ENCODE measurements around the gene ARHGAP26.

The ARHGAP26 gene

DNA sequence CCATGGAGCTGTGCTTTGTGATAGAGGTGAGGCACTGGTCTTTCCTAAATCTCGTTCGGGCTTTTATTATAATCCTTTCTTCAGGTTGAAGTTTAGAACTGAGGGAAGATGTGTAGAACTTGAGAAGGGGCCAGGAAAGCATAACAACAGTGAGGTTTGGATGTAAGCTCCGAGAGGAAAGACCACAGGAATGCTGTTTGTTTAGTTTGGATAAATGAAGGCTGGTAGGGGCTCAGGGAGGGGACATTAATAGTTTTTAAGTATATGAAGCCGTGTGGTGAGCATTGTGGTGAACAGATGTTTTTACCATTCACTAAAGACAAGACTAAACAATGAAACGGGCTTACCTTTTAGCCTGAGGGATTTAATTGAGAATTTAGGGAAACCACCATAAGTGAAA is 130.8 kb downstream of the ARHGAP26 start:
- Histone ChIP-seq H3K4me3 (ENCODE audit: low read length) (no peak overlapping the region), H2AFZ (ENCODE audit: low read depth, low read length) (no peak overlapping the region), H3K36me3 (ENCODE audit: insufficient read depth, low read length) (no peaks in the 10 kb centered on the region), H3K4me1 (ENCODE audit: insufficient read depth, low read length) (peaks cover 22% of the 10 kb centered on the region), H3K27me3 (ENCODE audit: insufficient read depth, low read length) (no peaks in the 10 kb centered on the region), H3K9me3 (ENCODE audit: low read length) (no peaks in the 10 kb centered on the region)

DNA sequence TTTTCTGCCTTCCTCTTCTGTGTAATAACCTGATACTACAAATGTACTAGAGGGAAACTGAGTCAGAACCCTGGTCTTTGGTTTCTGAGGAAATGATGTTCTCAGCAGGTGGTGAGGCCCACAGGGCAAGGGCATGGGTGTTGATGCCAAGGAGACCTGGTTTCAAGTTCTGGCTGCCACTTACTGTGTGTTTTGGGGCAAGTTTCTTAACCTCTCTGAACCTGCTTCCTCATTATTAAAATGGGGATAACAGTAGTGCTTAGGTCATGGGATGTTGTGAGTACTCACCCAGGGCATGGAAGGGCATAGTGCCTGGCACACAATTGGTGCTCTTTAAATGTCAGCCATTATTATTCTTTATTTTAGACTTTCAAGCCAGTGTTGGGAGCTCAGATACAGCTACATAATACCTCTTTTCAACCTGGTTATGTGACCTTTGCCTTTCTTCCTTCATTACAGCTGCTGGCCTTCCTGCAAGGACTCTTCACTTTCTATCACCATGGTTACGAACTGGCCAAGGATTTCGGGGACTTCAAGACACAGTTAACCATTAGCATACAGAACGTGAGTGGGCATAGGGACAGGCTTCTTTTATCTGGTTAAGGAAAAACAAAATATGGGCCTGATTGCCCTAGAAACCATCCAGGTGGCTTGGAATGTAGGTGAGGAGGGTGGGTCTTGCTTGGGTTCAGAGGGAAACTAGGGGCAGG is 131.5 kb downstream of the ARHGAP26 start:
- Histone ChIP-seq H3K4me1 (ENCODE audit: insufficient read depth, low read length) (peaks cover 22% of the 10 kb centered on the region), H3K4me3 (ENCODE audit: low read length) (no peak overlapping the region), H3K9me3 (ENCODE audit: low read length) (no peaks in the 10 kb centered on the region), H3K36me3 (ENCODE audit: insufficient read depth, low read length) (no peaks in the 10 kb centered on the region), H2AFZ (ENCODE audit: low read depth, low read length) (no peak overlapping the region), H3K27me3 (ENCODE audit: insufficient read depth, low read length) (no peaks in the 10 kb centered on the region)

GRCh38 chr5:142902186-142902965 is 132.2 kb downstream of the ARHGAP26 start:
- H2AFZ ChIP-seq (ENCODE audit: low read depth, low read length), result no peak overlapping the region
- H3K27me3 ChIP-seq (ENCODE audit: insufficient read depth, low read length), result no peaks in the 10 kb centered on the region
- H3K4me3 ChIP-seq (ENCODE audit: low read length), result no peak overlapping the region
- H3K36me3 ChIP-seq (ENCODE audit: insufficient read depth, low read length), result no peaks in the 10 kb centered on the region
- H3K9me3 ChIP-seq (ENCODE audit: low read length), result no peaks in the 10 kb centered on the region
- H3K4me1 ChIP-seq (ENCODE audit: insufficient read depth, low read length), result peaks cover 22% of the 10 kb centered on the region

GRCh38 chr5:142904416-142904815 is 134.2 kb downstream of the ARHGAP26 start:
- no peaks in the 10 kb centered on the region for H3K9me3 ChIP-seq (ENCODE audit: low read length)
- H3K4me1 ChIP-seq (ENCODE audit: insufficient read depth, low read length), result peaks cover 22% of the 10 kb centered on the region
- H3K27me3 ChIP-seq (ENCODE audit: insufficient read depth, low read length), result no peaks in the 10 kb centered on the region
- H3K36me3 ChIP-seq (ENCODE audit: insufficient read depth, low read length), result no peaks in the 10 kb centered on the region
- no peak overlapping the region for H3K4me3 ChIP-seq (ENCODE audit: low read length)
- no peak overlapping the region for H2AFZ ChIP-seq (ENCODE audit: low read depth, low read length)

DNA sequence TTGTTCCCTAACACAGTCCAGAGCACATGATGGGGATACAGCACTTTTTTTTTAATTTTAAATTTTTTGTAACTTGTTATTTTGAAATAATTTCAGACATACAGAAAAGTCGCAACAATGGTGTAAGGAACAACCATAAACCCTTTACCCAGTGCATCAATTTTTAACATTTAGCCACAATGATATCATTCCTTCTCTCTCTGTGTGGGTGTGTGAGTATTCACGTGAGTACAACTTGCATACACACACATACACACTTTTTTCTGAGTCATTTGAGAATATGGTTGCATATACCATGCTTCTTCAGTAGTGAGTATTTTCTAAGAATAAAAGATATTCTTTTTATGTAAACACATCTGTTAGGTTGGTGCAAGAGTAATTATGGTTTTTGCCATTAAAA is 135.2 kb downstream of the ARHGAP26 start:
- Histone ChIP-seq H2AFZ (ENCODE audit: low read depth, low read length) (no peak overlapping the region), H3K4me1 (ENCODE audit: insufficient read depth, low read length) (peaks cover 22% of the 10 kb centered on the region), H3K36me3 (ENCODE audit: insufficient read depth, low read length) (no peaks in the 10 kb centered on the region), H3K4me3 (ENCODE audit: low read length) (no peak overlapping the region), H3K27me3 (ENCODE audit: insufficient read depth, low read length) (no peaks in the 10 kb centered on the region), H3K9me3 (ENCODE audit: low read length) (no peaks in the 10 kb centered on the region)

- Histone ChIP-seq H3K9me3 (ENCODE audit: low read length) (no peaks in the 10 kb centered on the region), H3K4me1 (ENCODE audit: insufficient read depth, low read length) (peaks cover 7% of the 10 kb centered on the region), H2AFZ (ENCODE audit: low read depth, low read length) (no peak overlapping the region), H3K27me3 (ENCODE audit: insufficient read depth, low read length) (no peaks in the 10 kb centered on the region), H3K4me3 (ENCODE audit: low read length) (no peak overlapping the region), H3K36me3 (ENCODE audit: insufficient read depth, low read length) (no peaks in the 10 kb centered on the region)
Measured at GRCh38 chr5:142906863-142907671, 136.9 kb downstream of the ARHGAP26 start.

DNA sequence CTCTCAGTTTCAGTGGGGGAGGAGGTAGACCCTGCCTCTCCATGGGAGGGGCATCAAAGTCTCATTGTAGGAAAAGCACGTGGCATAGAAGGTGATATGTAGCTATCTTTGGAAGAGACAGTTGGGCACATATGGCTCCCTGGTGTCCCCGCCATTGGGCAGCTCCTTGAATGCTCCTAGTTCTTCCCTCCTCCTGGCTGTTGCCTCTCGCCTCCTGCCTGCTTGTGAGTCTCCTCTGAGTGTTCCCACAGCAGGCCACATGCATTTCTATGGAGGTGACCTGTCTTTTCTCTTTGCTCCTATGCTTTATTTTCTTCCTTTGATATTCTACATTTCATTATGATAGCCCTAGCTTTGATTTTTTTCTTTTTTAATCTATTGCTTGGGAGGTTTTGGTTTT is 138.5 kb downstream of the ARHGAP26 start:
- Histone ChIP-seq H3K9me3 (ENCODE audit: low read length) (no peaks in the 10 kb centered on the region), H3K27me3 (ENCODE audit: insufficient read depth, low read length) (no peaks in the 10 kb centered on the region), H3K4me1 (ENCODE audit: insufficient read depth, low read length) (no peaks in the 10 kb centered on the region), H3K36me3 (ENCODE audit: insufficient read depth, low read length) (no peaks in the 10 kb centered on the region), H2AFZ (ENCODE audit: low read depth, low read length) (no peak overlapping the region), H3K4me3 (ENCODE audit: low read length) (no peak overlapping the region)

DNA sequence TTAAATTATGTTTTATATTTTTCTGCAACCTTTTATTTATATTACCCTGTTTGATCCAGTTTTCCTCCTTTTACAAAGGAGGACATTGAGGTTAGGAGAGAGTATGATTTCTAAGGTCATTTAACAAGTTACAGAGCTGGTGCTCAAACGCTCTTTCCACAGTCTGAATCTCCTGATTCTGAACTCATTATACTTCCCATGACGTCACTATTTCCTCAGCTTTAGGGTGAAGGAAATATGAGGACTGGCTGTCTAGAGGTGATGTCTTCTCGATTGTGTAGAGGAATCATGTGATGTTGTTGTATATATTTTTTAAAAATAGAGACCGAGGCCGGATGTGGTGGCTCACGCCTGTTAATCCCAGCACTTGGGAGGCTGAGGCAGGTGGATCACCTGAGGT is 140.0 kb downstream of the ARHGAP26 start:
- no peak overlapping the region for H2AFZ ChIP-seq (ENCODE audit: low read depth, low read length)
- no peak overlapping the region for H3K4me3 ChIP-seq (ENCODE audit: low read length)
- no peaks in the 10 kb centered on the region for H3K4me1 ChIP-seq (ENCODE audit: insufficient read depth, low read length)
- H3K27me3 ChIP-seq (ENCODE audit: insufficient read depth, low read length), result no peaks in the 10 kb centered on the region
- no peaks in the 10 kb centered on the region for H3K9me3 ChIP-seq (ENCODE audit: low read length)
- no peaks in the 10 kb centered on the region for H3K36me3 ChIP-seq (ENCODE audit: insufficient read depth, low read length)

DNA sequence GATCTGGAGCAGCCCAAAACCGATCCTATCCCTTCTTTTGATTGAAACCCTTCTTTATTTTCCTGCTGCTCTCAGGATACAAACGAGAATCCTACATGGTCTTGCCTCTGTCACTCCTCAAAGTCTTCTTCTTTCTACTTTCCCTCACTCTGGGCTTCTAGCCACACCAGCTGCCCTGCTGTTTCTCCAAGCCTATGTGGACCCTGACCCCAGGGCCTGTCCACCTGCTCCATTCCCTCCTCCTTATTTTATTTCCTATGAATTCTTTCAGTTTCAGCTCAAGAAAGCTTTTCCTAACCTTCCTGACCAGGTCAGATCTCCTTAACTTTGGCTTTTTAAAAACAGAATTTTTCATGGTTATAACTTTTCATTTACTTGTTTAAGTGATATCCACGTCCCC is 141.0 kb downstream of the ARHGAP26 start:
- Histone ChIP-seq H2AFZ (ENCODE audit: low read depth, low read length) (no peak overlapping the region), H3K36me3 (ENCODE audit: insufficient read depth, low read length) (no peaks in the 10 kb centered on the region), H3K4me1 (ENCODE audit: insufficient read depth, low read length) (no peaks in the 10 kb centered on the region), H3K4me3 (ENCODE audit: low read length) (no peak overlapping the region), H3K9me3 (ENCODE audit: low read length) (no peaks in the 10 kb centered on the region), H3K27me3 (ENCODE audit: insufficient read depth, low read length) (no peaks in the 10 kb centered on the region)

- Histone ChIP-seq H3K36me3 (ENCODE audit: insufficient read depth, low read length) (no peaks in the 10 kb centered on the region), H2AFZ (ENCODE audit: low read depth, low read length) (no peak overlapping the region), H3K4me3 (ENCODE audit: low read length) (no peak overlapping the region), H3K9me3 (ENCODE audit: low read length) (no peaks in the 10 kb centered on the region), H3K27me3 (ENCODE audit: insufficient read depth, low read length) (no peaks in the 10 kb centered on the region), H3K4me1 (ENCODE audit: insufficient read depth, low read length) (no peaks in the 10 kb centered on the region)
Measured at GRCh38 chr5:142911775-142912174, 141.6 kb downstream of the ARHGAP26 start.

DNA sequence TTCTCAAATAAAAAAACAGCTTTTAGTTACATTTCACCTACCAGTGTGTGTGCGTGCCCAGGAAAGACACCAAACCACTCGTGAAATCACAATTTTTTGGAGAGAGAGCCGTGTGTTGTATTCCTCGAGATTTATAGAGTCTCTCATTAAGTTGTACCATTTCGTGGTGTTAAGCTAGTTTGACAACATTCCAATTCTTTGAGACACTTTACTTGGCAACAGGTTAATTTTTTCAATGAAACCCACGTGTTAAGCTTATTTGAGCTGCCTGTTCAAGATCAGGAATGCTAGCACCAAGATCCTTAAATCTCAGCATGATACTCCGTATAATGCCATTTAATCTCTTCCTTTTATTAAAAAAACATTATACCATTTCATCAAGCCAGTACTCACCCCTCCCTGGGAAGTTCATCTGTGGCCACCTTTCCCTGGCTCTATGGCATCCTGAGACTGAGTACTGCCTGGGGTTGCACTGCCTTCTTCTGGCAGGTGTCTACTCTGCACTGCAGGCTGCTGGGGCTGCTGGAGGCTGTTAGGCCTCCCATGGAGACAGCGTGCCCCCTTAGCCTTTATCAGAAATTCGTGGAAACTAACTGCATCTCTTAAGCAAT is 143.7 kb downstream of the ARHGAP26 start:
- Histone ChIP-seq H3K9me3 (ENCODE audit: low read length) (no peaks in the 10 kb centered on the region), H3K36me3 (ENCODE audit: insufficient read depth, low read length) (no peaks in the 10 kb centered on the region), H2AFZ (ENCODE audit: low read depth, low read length) (no peak overlapping the region), H3K4me1 (ENCODE audit: insufficient read depth, low read length) (no peaks in the 10 kb centered on the region), H3K4me3 (ENCODE audit: low read length) (no peak overlapping the region), H3K27me3 (ENCODE audit: insufficient read depth, low read length) (no peaks in the 10 kb centered on the region)

DNA sequence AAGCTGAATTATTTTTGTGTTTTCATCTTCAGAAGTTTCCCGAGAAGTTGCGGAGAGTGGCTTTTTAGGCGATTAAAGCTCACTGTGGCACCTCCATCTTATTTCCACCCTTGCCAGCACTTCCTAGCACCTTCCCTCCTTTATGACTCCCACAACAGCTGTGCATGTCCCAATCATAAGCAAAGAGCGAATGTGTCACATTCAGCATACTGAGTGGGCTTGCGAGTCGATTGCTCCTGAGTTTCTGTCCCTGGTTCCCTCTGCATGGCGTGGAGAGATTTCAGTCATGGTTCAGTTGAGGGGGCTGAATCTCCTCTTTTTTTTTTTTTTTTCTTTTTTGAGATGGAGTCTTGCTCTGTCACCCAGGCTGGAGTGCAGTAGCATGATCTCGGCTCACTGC is 144.9 kb downstream of the ARHGAP26 start:
- H3K4me1 ChIP-seq (ENCODE audit: insufficient read depth, low read length), result no peaks in the 10 kb centered on the region
- H3K27me3 ChIP-seq (ENCODE audit: insufficient read depth, low read length), result no peaks in the 10 kb centered on the region
- no peaks in the 10 kb centered on the region for H3K9me3 ChIP-seq (ENCODE audit: low read length)
- no peaks in the 10 kb centered on the region for H3K36me3 ChIP-seq (ENCODE audit: insufficient read depth, low read length)
- no peak overlapping the region for H3K4me3 ChIP-seq (ENCODE audit: low read length)
- no peak overlapping the region for H2AFZ ChIP-seq (ENCODE audit: low read depth, low read length)
